ENCODE measurements around the gene RBM42. TPM values are rescaled to one million over a fixed set of nuclear protein-coding genes. Genes with fewer than 3 reads are reported as not detected.
A peak's percentile ranks its signal among the peaks of the same experiment; 100 is the strongest.

The RBM42 gene
- total RNA-seq, 1 experiment from 2014 or later: 101 TPM

- no peak for DNase-seq (ENCODE audit: low read depth)
These were observed 7.1 kb upstream of the RBM42 start for GRCh38 chr19:35621708-35622107.

- DNase-seq (ENCODE audit: low read depth): no peak
These were observed 6.1 kb upstream of the RBM42 start for GRCh38 chr19:35622750-35623149.

- no peak for DNase-seq (ENCODE audit: low read depth)
These were observed 5.4 kb upstream of the RBM42 start for GRCh38 chr19:35623327-35624010.

DNA sequence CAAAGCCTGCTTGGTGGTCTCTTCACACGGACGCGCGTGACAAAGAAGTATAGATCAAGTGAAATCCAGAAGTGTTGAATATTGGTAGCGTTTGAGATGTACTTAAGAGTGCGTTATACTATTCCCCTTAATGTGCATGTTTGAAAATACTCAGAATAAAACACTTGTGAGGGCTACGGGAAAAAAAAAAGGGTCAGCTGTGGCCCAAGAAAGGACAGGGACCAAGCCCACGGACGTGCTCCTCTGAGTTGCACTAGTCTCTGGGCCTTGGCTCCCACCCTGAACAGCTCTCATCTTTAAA lies 622 bp upstream of the RBM42 start:
- no peak for DNase-seq (ENCODE audit: low read depth)

GRCh38 chr19:35629332-35629633 lies 447 bp downstream of the RBM42 start:
- no peak for DNase-seq (ENCODE audit: low read depth)

DNA sequence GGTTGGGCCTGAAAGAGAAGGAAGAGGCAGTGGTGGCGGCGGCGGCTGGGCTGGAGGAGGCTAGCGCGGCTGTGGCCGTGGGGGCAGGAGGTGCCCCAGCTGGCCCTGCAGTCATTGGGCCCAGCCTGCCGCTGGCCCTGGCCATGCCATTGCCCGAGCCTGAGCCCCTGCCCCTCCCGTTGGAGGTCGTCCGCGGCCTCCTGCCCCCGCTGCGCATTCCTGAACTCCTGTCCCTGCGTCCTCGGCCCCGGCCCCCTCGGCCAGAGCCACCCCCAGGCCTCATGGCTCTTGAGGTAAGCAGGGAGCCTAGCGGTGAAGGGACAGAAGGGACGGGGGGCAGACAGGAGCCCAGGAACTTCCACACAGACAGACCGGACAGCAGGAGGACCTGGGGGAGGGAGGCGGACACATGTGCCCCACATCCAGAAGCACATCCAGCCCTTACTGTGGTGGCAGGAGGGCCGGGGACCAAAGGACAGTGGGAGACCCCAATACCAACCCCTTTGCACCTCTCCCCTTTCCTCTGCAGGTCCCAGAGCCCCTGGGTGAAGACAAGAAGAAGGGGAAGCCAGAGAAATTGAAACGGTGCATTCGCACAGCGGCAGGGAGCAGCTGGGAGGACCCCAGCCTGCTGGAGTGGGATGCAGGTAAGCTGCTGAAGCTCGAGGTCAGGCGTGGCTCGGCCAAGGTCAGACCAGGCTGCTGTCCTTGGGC lies 5.0 kb downstream of the RBM42 start:
- no peak for DNase-seq (ENCODE audit: low read depth)

- no peak for DNase-seq (ENCODE audit: low read depth)
These were observed 7.8 kb downstream of the RBM42 start for GRCh38 chr19:35636651-35637050.

DNA sequence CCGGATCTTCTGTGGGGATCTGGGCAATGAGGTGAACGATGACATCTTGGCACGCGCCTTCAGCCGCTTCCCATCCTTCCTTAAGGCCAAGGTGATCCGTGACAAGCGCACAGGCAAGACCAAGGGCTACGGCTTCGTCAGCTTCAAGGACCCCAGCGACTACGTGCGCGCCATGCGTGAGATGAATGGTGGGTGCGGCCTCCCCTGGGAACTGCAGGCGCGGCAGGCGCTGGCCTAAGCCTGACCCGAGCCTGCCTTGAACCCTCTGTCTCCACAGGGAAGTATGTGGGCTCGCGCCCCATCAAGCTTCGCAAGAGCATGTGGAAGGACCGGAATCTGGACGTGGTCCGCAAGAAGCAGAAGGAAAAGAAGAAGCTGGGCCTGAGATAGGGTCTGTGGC lies 8.3 kb downstream of the RBM42 start:
- DNase-seq (ENCODE audit: low read depth): no peak

DNA sequence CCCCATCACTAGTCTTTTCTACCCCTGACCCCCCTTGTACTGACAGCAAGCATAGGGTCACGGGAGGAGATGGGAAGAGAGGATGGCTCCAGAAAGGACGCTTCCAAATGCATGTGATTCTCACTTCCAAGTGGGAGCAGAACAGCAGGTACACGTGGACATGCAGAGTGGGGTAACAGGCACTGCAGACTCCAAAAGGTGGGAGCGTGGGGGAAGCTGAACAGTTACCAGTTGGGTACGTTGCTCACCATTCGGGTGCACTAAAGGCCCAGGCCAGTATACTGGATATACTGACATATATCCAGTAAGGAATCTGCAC lies 10.4 kb downstream of the RBM42 start:
- DNase-seq (ENCODE audit: low read depth): no peak

DNA sequence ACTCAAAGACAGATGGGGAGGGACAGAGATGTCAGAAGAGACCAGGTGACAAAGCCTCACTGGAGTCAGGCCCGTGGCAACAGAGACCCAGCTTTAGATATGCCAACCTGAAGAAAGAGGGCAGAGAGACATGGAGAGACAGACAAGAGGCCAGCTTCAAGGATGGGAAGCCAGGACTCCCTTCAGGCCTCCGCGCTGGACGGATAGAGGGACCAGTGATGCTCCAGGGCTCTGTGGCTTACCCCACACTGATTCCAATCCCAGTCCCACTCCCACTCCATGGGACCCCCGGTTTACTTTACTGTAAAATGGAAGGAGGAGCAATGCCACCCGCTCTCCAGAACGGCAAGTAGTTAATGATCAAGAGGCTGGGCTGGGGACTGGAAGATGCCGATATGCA lies 11.0 kb downstream of the RBM42 start:
- no peak for DNase-seq (ENCODE audit: low read depth)

GRCh38 chr19:35641515-35642151 lies 12.8 kb downstream of the RBM42 start, which contains the start of gene ETV2:
TSS of gene ETV2 (plus strand) at chr19:35641745. CDS start at chr19:35642461, 716 bp downstream.
- no peak for DNase-seq (ENCODE audit: low read depth)

- no peak for DNase-seq (ENCODE audit: low read depth)
These were observed 13.5 kb downstream of the RBM42 start for GRCh38 chr19:35642312-35642711.

GRCh38 chr19:35642798-35643254 lies 14.0 kb downstream of the RBM42 start:
- no peak for DNase-seq (ENCODE audit: low read depth)

DNA sequence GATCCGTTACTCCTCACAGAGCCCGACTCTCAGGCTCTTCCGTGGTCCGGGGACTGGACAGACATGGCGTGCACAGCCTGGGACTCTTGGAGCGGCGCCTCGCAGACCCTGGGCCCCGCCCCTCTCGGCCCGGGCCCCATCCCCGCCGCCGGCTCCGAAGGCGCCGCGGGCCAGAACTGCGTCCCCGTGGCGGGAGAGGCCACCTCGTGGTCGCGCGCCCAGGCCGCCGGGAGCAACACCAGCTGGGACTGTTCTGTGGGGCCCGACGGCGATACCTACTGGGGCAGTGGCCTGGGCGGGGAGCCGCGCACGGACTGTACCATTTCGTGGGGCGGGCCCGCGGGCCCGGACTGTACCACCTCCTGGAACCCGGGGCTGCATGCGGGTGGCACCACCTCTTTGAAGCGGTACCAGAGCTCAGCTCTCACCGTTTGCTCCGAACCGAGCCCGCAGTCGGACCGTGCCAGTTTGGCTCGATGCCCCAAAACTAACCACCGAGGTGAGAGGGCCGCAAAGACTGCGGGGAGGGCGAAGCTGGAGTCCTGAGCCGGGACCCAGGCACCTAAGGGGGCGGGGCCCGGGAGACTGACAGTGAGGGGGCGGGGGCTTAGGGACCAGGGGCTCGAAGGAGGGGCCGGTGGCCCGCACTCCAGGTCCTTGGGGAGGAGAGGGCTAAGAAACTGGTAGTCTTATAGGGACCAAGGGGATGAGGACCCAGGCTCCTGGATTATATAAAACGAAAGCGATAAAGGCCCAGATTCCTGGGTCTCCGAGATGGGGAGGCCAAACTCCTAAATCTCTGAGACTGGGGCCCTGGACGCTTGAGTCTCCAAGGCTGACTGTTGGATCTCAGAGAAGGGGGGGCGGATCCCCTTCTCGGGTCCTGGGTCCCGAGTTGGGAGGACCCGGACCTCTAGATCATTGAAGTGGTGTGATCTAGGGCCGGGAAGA lies 14.7 kb downstream of the RBM42 start:
- peak; percentile 76 for DNase-seq (ENCODE audit: low read depth)

DNA sequence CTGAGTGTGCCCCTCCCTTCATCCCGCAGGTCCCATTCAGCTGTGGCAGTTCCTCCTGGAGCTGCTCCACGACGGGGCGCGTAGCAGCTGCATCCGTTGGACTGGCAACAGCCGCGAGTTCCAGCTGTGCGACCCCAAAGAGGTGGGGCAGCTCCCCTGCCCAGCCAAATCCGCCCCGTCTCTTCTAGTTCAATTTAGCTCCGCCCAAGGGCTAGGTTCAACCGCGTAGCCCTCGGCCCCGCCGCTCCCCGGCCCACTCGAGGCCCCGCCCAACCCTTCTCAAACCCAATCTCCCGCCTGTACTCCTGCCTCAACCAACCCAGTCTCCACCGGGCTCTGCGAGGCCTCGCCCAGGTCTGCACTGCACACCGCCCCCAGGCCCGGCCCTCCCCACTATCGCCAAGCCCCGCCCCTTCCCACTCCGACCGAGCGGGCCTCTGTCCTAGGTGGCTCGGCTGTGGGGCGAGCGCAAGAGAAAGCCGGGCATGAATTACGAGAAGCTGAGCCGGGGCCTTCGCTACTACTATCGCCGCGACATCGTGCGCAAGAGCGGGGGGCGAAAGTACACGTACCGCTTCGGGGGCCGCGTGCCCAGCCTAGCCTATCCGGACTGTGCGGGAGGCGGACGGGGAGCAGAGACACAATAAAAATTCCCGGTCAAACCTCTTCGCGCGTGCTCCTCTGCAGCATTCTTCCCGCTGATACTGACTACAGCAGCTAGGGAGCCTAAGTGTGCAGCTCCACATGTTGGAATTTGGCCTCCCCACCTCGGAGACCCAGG lies 15.6 kb downstream of the RBM42 start:
- peak; percentile 90 for DNase-seq (ENCODE audit: low read depth)

GRCh38 chr19:35644987-35645679 lies 16.3 kb downstream of the RBM42 start:
- DNase-seq (ENCODE audit: low read depth): peak; percentile 38

GRCh38 chr19:35645680-35646511 lies 17.1 kb downstream of the RBM42 start:
- DNase-seq (ENCODE audit: low read depth): no peak

DNA sequence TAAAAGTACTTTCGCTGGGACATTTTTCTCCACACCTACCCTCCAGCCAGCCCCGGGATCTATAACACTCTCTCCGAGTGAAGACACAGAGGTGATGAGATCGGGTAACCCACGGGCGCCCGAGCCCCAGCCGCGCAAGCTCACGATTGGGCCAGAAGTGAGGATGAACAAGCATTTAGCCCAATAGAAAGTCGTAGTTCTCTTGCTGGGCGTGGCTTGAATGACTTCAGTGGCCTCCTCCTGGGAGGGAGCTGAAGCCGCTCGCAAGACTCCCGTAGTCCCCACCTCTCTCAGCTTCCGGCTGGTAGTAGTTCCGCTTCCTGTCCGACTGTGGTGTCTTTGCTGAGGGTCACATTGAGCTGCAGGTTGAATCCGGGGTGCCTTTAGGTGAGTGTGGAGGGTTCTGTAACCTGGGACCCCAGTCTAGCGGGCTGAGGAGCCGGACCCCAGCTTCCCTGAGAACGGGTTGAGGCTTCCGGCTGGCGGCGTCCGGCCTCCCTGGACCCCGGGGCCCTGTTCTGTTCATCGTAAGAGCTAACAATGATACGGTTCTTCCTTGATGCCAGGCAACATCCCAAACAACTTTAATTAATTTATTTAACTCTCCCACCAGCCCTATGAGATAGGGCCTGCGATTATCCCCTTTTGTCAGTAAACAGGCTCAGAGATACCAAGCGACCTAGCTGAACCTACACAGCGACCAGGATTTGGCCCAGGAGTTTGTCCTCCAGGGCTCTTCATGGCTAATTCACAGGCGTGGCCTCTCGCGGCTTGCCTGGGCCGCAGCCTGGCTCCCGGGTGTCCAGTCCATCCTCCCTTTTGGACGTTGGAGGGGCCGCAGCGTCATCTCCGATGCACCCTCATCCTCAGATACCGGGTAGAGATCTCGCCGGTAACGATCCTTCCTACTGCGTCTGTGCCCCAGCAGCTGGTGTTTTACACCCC lies 19.5 kb downstream of the RBM42 start, which contains the start of gene COX6B1:
TSS of gene COX6B1 (plus strand) at position 307 of the 945 bp plus-strand sequence. CDS start 2,921 bp downstream, outside the sequence.
- peak; percentile 95 for DNase-seq (ENCODE audit: low read depth)

All from LHCN-M2 (cell line).